GM15510 (cell line): ENCODE measurements around the gene PLAA.

Experiments
- POLR2A ChIP-seq: IDR thresholded peaks from 3 replicates; pipeline ENCODE4 v1.6.1; 2011; ENCODE audit warnings: borderline replicate concordance; ENCODE audit not compliant: insufficient read length; ENCODE audit errors: extremely low read depth

PLAA gene

GRCh38 chr9:26891726-26892125, 55.3 kb downstream of the PLAA start:
- TF ChIP-seq POLR2A: no peak

GRCh38 chr9:26888271-26888670, 58.8 kb downstream of the PLAA start:
- TF ChIP-seq POLR2A: no peak

- no peak for TF ChIP-seq POLR2A
These were observed 64.9 kb downstream of the PLAA start for GRCh38 chr9:26882154-26882553.

- TF ChIP-seq POLR2A: no peak
These were observed 66.8 kb downstream of the PLAA start for GRCh38 chr9:26880262-26880661.

GRCh38 chr9:26870292-26870691, 76.8 kb downstream of the PLAA start:
- TF ChIP-seq POLR2A: no peak

- no peak for TF ChIP-seq POLR2A
These were observed 84.0 kb downstream of the PLAA start for GRCh38 chr9:26863074-26863473.

- no peak for TF ChIP-seq POLR2A
These were observed 90.5 kb downstream of the PLAA start for GRCh38 chr9:26856413-26857032.
